Caco-2 (cell line): Measurements from ENCODE around the gene FAM114A1. TPM values are rescaled to one million over a fixed set of nuclear protein-coding genes. Genes with fewer than 3 reads are reported as not detected.

Experiments used
- BruUV-seq: library from RNA; stranded (reverse); fragments of 400-500 nt; replicated peaks from 2 replicates; lab custom pipeline; 2021; lab: Mats Ljungman, UMichigan
- CTCF ChIA-PET: fragments of 300-600 bp; sonication (Branson Sonifier 250); formaldehyde crosslinking; loops from one replicate; lab custom pipeline; 2022; ENCODE audit warnings: antibody characterized with exemption; lab: Charles Lee
- POLR2A ChIA-PET: fragments of 300-600 bp; sonication (Branson Sonifier 250); formaldehyde crosslinking; loops from one replicate; lab custom pipeline; 2022; ENCODE audit warnings: antibody characterized with exemption; lab: Charles Lee
- DNase-seq, 2 experiments: peaks; one replicate each; pipeline versions ENCODE4 v3.0.0 to v3.0.0-alpha.2; 2020 to 2022
- H3K27me3 ChIP-seq: replicated peaks from 2 replicates; pipeline ENCODE4 v1.6.0; 2011; ENCODE audit warnings: low read length; ENCODE audit not compliant: control insufficient read depth, insufficient read depth
- H3K36me3 ChIP-seq: 2 replicates; pipeline ENCODE4 v1.5.1; 2011; ENCODE audit warnings: low read length; ENCODE audit not compliant: control insufficient read depth, insufficient read depth
- H3K4me1 ChIP-seq: fragments of 250-450 bp; sonication (Bioruptor Pico); 2 replicates; pipeline ENCODE4 v1.5.1; 2020; ENCODE audit warnings: mild to moderate bottlenecking
- H3K4me3 ChIP-seq: 2 replicates; pipeline ENCODE4 v1.5.1; 2011; ENCODE audit warnings: low read depth, mild to moderate bottlenecking, control low read depth, low read length
- H3K9me3 ChIP-seq: fragments of 250-450 bp; sonication (Bioruptor Pico); 2 replicates; pipeline ENCODE4 v1.5.1; 2020; ENCODE audit warnings: mild to moderate bottlenecking, moderate library complexity
- H3K27ac Mint-ChIP-seq: one replicate; pipeline ENCODE4 v1.8.0; 2022; ENCODE audit warnings: mixed read lengths; ENCODE audit not compliant: unreplicated experiment
- H3K27me3 Mint-ChIP-seq: one replicate; pipeline ENCODE4 v1.8.0; 2022; ENCODE audit warnings: mixed read lengths; ENCODE audit not compliant: insufficient read depth, unreplicated experiment
- H3K36me3 Mint-ChIP-seq: one replicate; pipeline ENCODE4 v1.8.0; 2022; ENCODE audit warnings: mild to moderate bottlenecking, mixed read lengths; ENCODE audit not compliant: insufficient read depth, unreplicated experiment
- H3K4me1 Mint-ChIP-seq: one replicate; pipeline ENCODE4 v1.8.0; 2022; ENCODE audit warnings: low read depth, mixed read lengths; ENCODE audit not compliant: unreplicated experiment
- H3K4me3 Mint-ChIP-seq: one replicate; pipeline ENCODE4 v1.8.0; 2022; ENCODE audit warnings: mild to moderate bottlenecking, moderate library complexity, mixed read lengths; ENCODE audit not compliant: unreplicated experiment
- H3K9me3 Mint-ChIP-seq: one replicate; pipeline ENCODE4 v1.8.0; 2022; ENCODE audit warnings: mixed read lengths; ENCODE audit not compliant: unreplicated experiment
- CTCF ChIP-seq, 2 experiments: fragments of 200-600 bp in 1 of 2; IDR thresholded peaks; 1 replicate in 1 of 2; 2 replicates in 1 of 2; pipeline versions ENCODE4 v1.5.1 to v1.8.0; 2011 to 2022; ENCODE audit warnings: antibody characterized with exemption in 1 of 2, control low read depth in 1 of 2, inconsistent platforms in 1 of 2, low read depth in 1 of 2, low read length in 1 of 2, mild to moderate bottlenecking in 1 of 2, moderate library complexity in 1 of 2; ENCODE audit not compliant: insufficient read depth in 1 of 2, severe bottlenecking in 1 of 2, unreplicated experiment in 1 of 2
- intact Hi-C: fragments of 100-400 bp; cut with micrococcal nuclease; formaldehyde crosslinking; loops from one replicate; pipeline ENCODE4 v1.10.0; 2022; ENCODE audit not compliant: unreplicated experiment
- total RNA-seq: library from RNA; stranded (reverse); gene quantifications from 2 replicates; pipeline ENCODE4 v1.2.3, GENCODE V29; 2022

FAM114A1 gene
- total RNA-seq, 1 experiment from 2014 or later = 20.8 TPM

- no peaks in the 10 kb centered on the region for H3K27me3 Mint-ChIP-seq
- no peak for TF ChIP-seq CTCF (IDR thresholded peaks at IDR 0.05; ENCODE audit: insufficient read depth in 1 of 2, low read depth in 1 of 2, low read length in 1 of 2, severe bottlenecking in 1 of 2, unreplicated experiment in 1 of 2)
- no peaks in the 10 kb centered on the region for H3K36me3 ChIP-seq
- H3K4me1 Mint-ChIP-seq = no peaks in the 10 kb centered on the region
- no peak overlapping the region for H3K27ac Mint-ChIP-seq
- H3K4me3 Mint-ChIP-seq = no peak overlapping the region
- intact Hi-C loops = no loop called here
- no peaks in the 10 kb centered on the region for H3K9me3 Mint-ChIP-seq
- CTCF ChIA-PET = no interaction called here
- no peaks in the 10 kb centered on the region for H3K27me3 ChIP-seq
- BruUV-seq = no TSS peak
- no peaks in the 10 kb centered on the region for H3K4me1 ChIP-seq
- H3K36me3 Mint-ChIP-seq = no peaks in the 10 kb centered on the region
- POLR2A ChIA-PET = no interaction called here
- no peak for DNase-seq
- no peak overlapping the region for H3K4me3 ChIP-seq
- H3K9me3 ChIP-seq = no peaks in the 10 kb centered on the region
Measured at GRCh38 chr4:38920186-38920585, 52.6 kb downstream of the FAM114A1 start.

- no peak overlapping the region for H3K4me3 ChIP-seq
- Mint-ChIP-seq H3K27ac (no peak overlapping the region), H3K9me3 (no peaks in the 10 kb centered on the region), H3K36me3 (no peaks in the 10 kb centered on the region), H3K4me1 (no peaks in the 10 kb centered on the region), H3K4me3 (no peak overlapping the region), H3K27me3 (no peaks in the 10 kb centered on the region)
- no peaks in the 10 kb centered on the region for H3K27me3 ChIP-seq
- ChIA-PET CTCF (no interaction called here), POLR2A (no interaction called here)
- no TSS peak for BruUV-seq
- H3K36me3 ChIP-seq = no peaks in the 10 kb centered on the region
- H3K9me3 ChIP-seq = no peaks in the 10 kb centered on the region
- DNase-seq = no peak
- no peak for TF ChIP-seq CTCF (IDR thresholded peaks at IDR 0.05; ENCODE audit: insufficient read depth in 1 of 2, low read depth in 1 of 2, low read length in 1 of 2, severe bottlenecking in 1 of 2, unreplicated experiment in 1 of 2)
- intact Hi-C loops = no loop called here
- H3K4me1 ChIP-seq = no peaks in the 10 kb centered on the region
Measured at GRCh38 chr4:38920677-38921076, 53.1 kb downstream of the FAM114A1 start.

GRCh38 chr4:38921151-38921550 lies 53.5 kb downstream of the FAM114A1 start:
- no peak for TF ChIP-seq CTCF (IDR thresholded peaks at IDR 0.05; ENCODE audit: insufficient read depth in 1 of 2, low read depth in 1 of 2, low read length in 1 of 2, severe bottlenecking in 1 of 2, unreplicated experiment in 1 of 2)
- no peak for DNase-seq
- Mint-ChIP-seq H3K4me1 (no peaks in the 10 kb centered on the region), H3K4me3 (no peak overlapping the region), H3K27me3 (no peaks in the 10 kb centered on the region), H3K36me3 (no peaks in the 10 kb centered on the region), H3K27ac (no peak overlapping the region), H3K9me3 (no peaks in the 10 kb centered on the region)
- Histone ChIP-seq H3K4me3 (no peak overlapping the region), H3K4me1 (no peaks in the 10 kb centered on the region), H3K36me3 (no peaks in the 10 kb centered on the region), H3K27me3 (no peaks in the 10 kb centered on the region), H3K9me3 (no peaks in the 10 kb centered on the region)
- no TSS peak for BruUV-seq
- ChIA-PET CTCF (no interaction called here), POLR2A (no interaction called here)
- intact Hi-C loops = no loop called here
